ENCODE measurements around the gene ELANE. TPM values are rescaled to one million over a fixed set of nuclear protein-coding genes. Genes with fewer than 3 reads are reported as not detected.
"Not testable (repeated sequence)": the region's sequence is repeated elsewhere in the genome, so short reads cannot be mapped to it uniquely, and the experiment has no call there.

Gene ELANE
- total and polyA plus RNA-seq, 2 experiments from 2014 or later = not detected

DNA sequence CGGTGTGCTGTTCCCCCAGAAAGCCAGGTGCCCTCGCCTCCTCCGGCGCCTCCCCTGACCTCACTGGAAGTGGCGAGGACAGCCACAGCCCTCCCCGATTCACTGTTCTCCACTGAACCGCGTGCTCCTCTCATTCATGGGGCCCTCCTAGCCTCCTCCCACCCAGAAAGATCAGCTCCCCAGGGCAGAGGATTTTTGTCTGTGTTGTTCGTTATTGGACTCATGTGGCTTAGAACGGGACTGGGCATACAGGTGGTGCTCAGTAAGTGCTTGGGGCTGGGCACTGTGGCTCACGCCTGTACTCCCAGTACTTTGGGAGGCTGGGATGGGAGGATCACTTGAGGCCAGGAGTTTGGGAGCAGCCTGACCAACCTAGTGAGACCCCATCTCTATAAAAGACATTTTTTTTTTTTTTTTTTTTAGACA, 7.5 kb upstream of the ELANE start:
- Histone ChIP-seq H3K36me3 (no peaks in the 10 kb centered on the region), H3K27me3 (peaks cover 33% of the 10 kb centered on the region), H3K4me3 (no peak overlapping the region), H3K4me1 (ENCODE audit: low read depth) (no peaks in the 10 kb centered on the region), H3K27ac (no peak overlapping the region), H3K9me3 (ENCODE audit: low read depth) (no peaks in the 10 kb centered on the region)
- no peak for DNase-seq (ENCODE audit: low read depth in 1 of 2, low spot score in 1 of 2)
- no peak for TF ChIP-seq CTCF (IDR thresholded peaks at IDR 0.05; ENCODE audit: low read depth, low read length)

DNA sequence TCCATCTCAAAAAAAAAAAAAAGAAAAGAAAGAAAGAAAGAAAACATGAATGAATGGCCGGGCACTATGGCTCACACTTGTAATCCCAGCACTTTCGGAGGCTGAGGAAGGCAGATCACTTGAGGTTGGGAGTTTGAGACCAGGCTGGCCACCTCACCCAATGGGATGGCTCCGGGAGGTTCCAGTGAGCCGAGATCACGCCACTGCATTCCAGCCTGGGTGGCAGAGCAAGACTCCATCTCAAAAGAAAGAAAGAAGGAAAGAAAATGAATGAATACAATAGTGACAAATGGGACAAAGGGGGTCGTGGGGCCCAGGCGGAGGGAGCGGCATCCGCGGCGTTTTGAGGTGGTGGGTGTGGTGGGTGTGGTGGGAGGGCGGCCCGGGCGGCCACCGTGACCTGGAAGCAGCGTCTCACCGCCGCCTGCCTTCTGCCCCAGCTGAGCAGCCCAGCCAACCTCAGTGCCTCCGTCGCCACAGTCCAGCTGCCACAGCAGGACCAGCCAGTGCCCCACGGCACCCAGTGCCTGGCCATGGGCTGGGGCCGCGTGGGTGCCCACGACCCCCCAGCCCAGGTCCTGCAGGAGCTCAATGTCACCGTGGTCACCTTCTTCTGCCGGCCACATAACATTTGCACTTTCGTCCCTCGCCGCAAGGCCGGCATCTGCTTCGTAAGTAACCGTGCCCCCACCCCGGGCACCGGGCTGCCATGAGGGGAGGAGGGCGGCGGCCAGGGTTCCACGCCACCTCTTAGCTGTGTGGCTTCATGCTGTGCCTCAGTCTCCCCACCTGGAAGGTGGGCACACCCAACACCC, 6.2 kb upstream of the ELANE start:
- no peaks in the 10 kb centered on the region for H3K4me1 ChIP-seq (ENCODE audit: low read depth)
- no peak for DNase-seq (ENCODE audit: low read depth in 1 of 2, low spot score in 1 of 2)
- no peaks in the 10 kb centered on the region for H3K36me3 ChIP-seq
- TF ChIP-seq CTCF (IDR thresholded peaks at IDR 0.05; ENCODE audit: low read depth, low read length) = no peak
- H3K4me3 ChIP-seq = no peak overlapping the region
- H3K27me3 ChIP-seq = peaks cover 33% of the 10 kb centered on the region
- no peak overlapping the region for H3K27ac ChIP-seq
- H3K9me3 ChIP-seq (ENCODE audit: low read depth) = no peaks in the 10 kb centered on the region

GRCh38 chr19:848386-848921, 3.6 kb upstream of the ELANE start:
- no peaks in the 10 kb centered on the region for H3K9me3 ChIP-seq (ENCODE audit: low read depth)
- H3K4me1 ChIP-seq (ENCODE audit: low read depth) = no peaks in the 10 kb centered on the region
- H3K27ac ChIP-seq = no peak overlapping the region
- no peaks in the 10 kb centered on the region for H3K36me3 ChIP-seq
- peaks cover 23% of the 10 kb centered on the region for H3K27me3 ChIP-seq
- H3K4me3 ChIP-seq = no peak overlapping the region
- TF ChIP-seq CTCF (IDR thresholded peaks at IDR 0.05; ENCODE audit: low read depth, low read length) = no peak
- peak in 1 of 2 donors; percentile 50 for DNase-seq (ENCODE audit: low read depth in 1 of 2, low spot score in 1 of 2)

GRCh38 chr19:849195-849594, 2.9 kb upstream of the ELANE start:
- not testable (repeated sequence) for H3K36me3 ChIP-seq; H3K27ac ChIP-seq; DNase-seq (ENCODE audit: low read depth in 1 of 2, low spot score in 1 of 2); H3K4me3 ChIP-seq; H3K9me3 ChIP-seq (ENCODE audit: low read depth); H3K4me1 ChIP-seq (ENCODE audit: low read depth)
- peaks cover 17% of the 10 kb centered on the region for H3K27me3 ChIP-seq

- Histone ChIP-seq H3K4me3 (no peak overlapping the region), H3K4me1 (ENCODE audit: low read depth) (no peaks in the 10 kb centered on the region), H3K27ac (no peak overlapping the region), H3K9me3 (ENCODE audit: low read depth) (no peaks in the 10 kb centered on the region), H3K36me3 (no peaks in the 10 kb centered on the region), H3K27me3 (peaks cover 7% of the 10 kb centered on the region)
- TF ChIP-seq CTCF (IDR thresholded peaks at IDR 0.05; ENCODE audit: low read depth, low read length) = no peak
- peak; percentile 24 to 100 for DNase-seq (ENCODE audit: low read depth in 1 of 2, low spot score in 1 of 2)
Measured at GRCh38 chr19:850221-850978, 1.7 kb upstream of the ELANE start.

DNA sequence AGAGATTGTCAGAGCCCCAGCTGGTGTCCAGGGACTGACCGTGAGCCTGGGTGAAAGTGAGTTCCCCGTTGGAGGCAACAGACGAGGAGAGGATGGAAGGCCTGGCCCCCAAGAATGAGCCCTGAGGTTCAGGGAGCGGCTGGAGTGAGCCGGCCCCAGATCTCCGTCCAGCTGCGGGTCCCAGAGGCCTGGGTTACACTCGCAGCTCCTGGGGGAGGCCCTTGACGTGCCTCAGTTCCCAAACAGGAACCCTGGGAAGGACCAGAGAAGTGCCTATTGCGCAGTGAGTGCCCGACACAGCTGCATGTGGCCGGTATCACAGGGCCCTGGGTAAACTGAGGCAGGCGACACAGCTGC, 1.1 kb upstream of the ELANE start:
- Histone ChIP-seq H3K4me1 (ENCODE audit: low read depth) (no peaks in the 10 kb centered on the region), H3K36me3 (no peaks in the 10 kb centered on the region), H3K4me3 (no peak overlapping the region), H3K27me3 (peaks cover 2% of the 10 kb centered on the region), H3K27ac (no peak overlapping the region), H3K9me3 (ENCODE audit: low read depth) (no peaks in the 10 kb centered on the region)
- TF ChIP-seq CTCF (IDR thresholded peaks at IDR 0.05; ENCODE audit: low read depth, low read length) = no peak
- DNase-seq (ENCODE audit: low read depth in 1 of 2, low spot score in 1 of 2) = no peak

Measured in cardiac muscle cell (in vitro differentiated cells and primary cell).